Keratinocyte (primary cell): ENCODE results near the gene DDR2. TPM values are rescaled to one million over a fixed set of nuclear protein-coding genes. Genes with fewer than 3 reads are reported as not detected.

Source experiments
- DNase-seq: peaks from one replicate; pipeline ENCODE4 v3.0.0-alpha.2; 2011; ENCODE audit warnings: low read depth, missing footprints, low spot score
- FAIRE-seq: peaks from 2 replicates; lab custom pipeline; 2011; peaks lifted over from hg19 to GRCh38; lab: Jason Lieb, UNC
- H2AFZ ChIP-seq: 2 replicates; pipeline ENCODE4 v1.6.0; 2012; ENCODE audit warnings: low read length, control low read depth, inconsistent platforms; ENCODE audit not compliant: control insufficient read depth
- H3K27ac ChIP-seq: 2 replicates; pipeline ENCODE4 v1.5.1; 2011; ENCODE audit warnings: low read length; ENCODE audit not compliant: control insufficient read depth, insufficient read depth
- H3K27me3 ChIP-seq: 3 replicates; pipeline ENCODE4 v1.6.0; 2011; ENCODE audit warnings: low read length; ENCODE audit not compliant: control insufficient read depth, insufficient read depth; ENCODE audit errors: extremely low read depth
- H3K36me3 ChIP-seq, 2 experiments: 2 replicates in 1 of 2; 3 replicates in 1 of 2; pipeline ENCODE4 v1.5.1; 2011; ENCODE audit warnings: low read length in 2 of 2, mild to moderate bottlenecking in 1 of 2; ENCODE audit not compliant: control insufficient read depth in 2 of 2, insufficient read depth in 2 of 2; ENCODE audit errors: extremely low read depth in 1 of 2
- H3K4me1 ChIP-seq: 3 replicates; pipeline ENCODE4 v1.5.1; 2011; ENCODE audit warnings: low read length; ENCODE audit not compliant: control insufficient read depth, insufficient read depth; ENCODE audit errors: extremely low read depth
- H3K4me2 ChIP-seq: 3 replicates; pipeline ENCODE4 v1.6.0; 2011; ENCODE audit warnings: low read depth, low read length; ENCODE audit not compliant: control insufficient read depth, insufficient read depth; ENCODE audit errors: extremely low read depth
- H3K4me3 ChIP-seq, 3 experiments: fragments of 200-600 bp in 1 of 3; sonication (generic) in 1 of 3; 2 replicates in 2 of 3; 3 replicates in 1 of 3; pipeline ENCODE4 v1.5.1; 2011 to 2016; ENCODE audit warnings: low read length in 3 of 3, mild to moderate bottlenecking in 3 of 3, control low read depth in 2 of 3, inconsistent platforms in 1 of 3, low read depth in 1 of 3, mixed read lengths in 1 of 3, mixed run types in 1 of 3, moderate library complexity in 1 of 3; ENCODE audit not compliant: control insufficient read depth in 2 of 3, insufficient read depth in 2 of 3; ENCODE audit errors: extremely low read depth in 1 of 3
- H3K79me2 ChIP-seq: 2 replicates; pipeline ENCODE4 v1.6.0; 2012; ENCODE audit warnings: low read length; ENCODE audit not compliant: control insufficient read depth, insufficient read depth
- H3K9ac ChIP-seq: 3 replicates; pipeline ENCODE4 v1.6.0; 2011; ENCODE audit warnings: low read length; ENCODE audit not compliant: control insufficient read depth, insufficient read depth; ENCODE audit errors: extremely low read depth
- H3K9me1 ChIP-seq: 3 replicates; pipeline ENCODE4 v1.6.0; 2011; ENCODE audit warnings: low read length; ENCODE audit not compliant: control insufficient read depth, insufficient read depth; ENCODE audit errors: extremely low read depth
- H3K9me3 ChIP-seq: 2 replicates; pipeline ENCODE4 v1.5.1; 2012; ENCODE audit warnings: low read depth, low read length; ENCODE audit not compliant: control insufficient read depth
- H4K20me1 ChIP-seq: 3 replicates; pipeline ENCODE4 v1.6.0; 2011; ENCODE audit warnings: low read length; ENCODE audit not compliant: control insufficient read depth, insufficient read depth; ENCODE audit errors: extremely low read depth
- EZH2 ChIP-seq: IDR thresholded peaks from one replicate; pipeline ENCODE4 v1.6.1; 2012; ENCODE audit warnings: inconsistent platforms, mild to moderate bottlenecking, low read length, moderate library complexity
- dilution Hi-C: fragments of 300-500 bp; cut with MboI; formaldehyde crosslinking; loops from one replicate; pipeline ENCODE4 v1.7.0; 2020; ENCODE audit warnings: low sequenced_read_pairs; ENCODE audit not compliant: extremely low pct_ligation_motif_present
- polyA plus RNA-seq, 5 experiments: library from polyadenylated mRNA; depleted of rRNA in 3 of 5; stranded (reverse) in 3 of 5; stranded (forward) in 1 of 5; unstranded in 1 of 5; fragments of >200 nt; gene quantifications; 1 replicate in 1 of 5; 2 replicates in 3 of 5; 3 replicates in 1 of 5; pipeline versions ENCODE4 v1.2.1 to v1.2.3, GENCODE V29; 2011 to 2012; ENCODE audit warnings: missing spikeins in 2 of 5, low read depth in 1 of 5, low replicate concordance in 1 of 5
- TF ChIP-seq, protein P1 (sequence below), 3 experiments: IDR thresholded peaks in 1 of 3; conservative IDR thresholded peaks in 1 of 3; optimal IDR thresholded peaks in 1 of 3; 2 replicates in 2 of 3; 3 replicates in 1 of 3; pipeline versions ENCODE3 to v1.5.1; 2011; ENCODE audit warnings: low read length in 3 of 3, mild to moderate bottlenecking in 3 of 3, moderate library complexity in 2 of 3, control low read depth in 1 of 3, inconsistent platforms in 1 of 3; ENCODE audit not compliant: insufficient read depth in 2 of 3; ENCODE audit errors: extremely low read depth in 1 of 3

DDR2 gene
- polyA plus RNA-seq, 1 donor (not counting 4 experiments of a cell fraction or from before 2014, with no cell fraction given): 0.39 TPM

DNA sequence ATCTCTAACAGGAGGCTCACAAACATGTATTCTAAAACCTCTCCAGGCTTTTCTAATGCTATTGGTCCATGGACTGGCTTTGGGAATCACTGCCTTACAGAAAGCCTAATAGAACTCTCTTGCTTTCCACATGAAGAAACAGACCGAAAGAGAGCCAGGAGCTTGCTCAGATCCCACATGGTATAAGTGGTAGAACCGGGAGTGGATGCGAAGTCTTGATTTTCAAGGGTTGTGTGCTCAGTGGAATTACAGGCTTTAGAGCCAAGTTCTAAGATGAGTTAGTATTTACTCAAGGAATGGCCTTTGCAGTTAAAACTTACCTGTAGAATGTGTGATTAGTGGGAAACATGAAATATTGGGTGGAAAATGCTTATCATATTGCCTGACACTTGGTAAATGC lies 103.9 kb downstream of the DDR2 start:
- Histone ChIP-seq H3K4me1 (peaks cover 10% of the 10 kb centered on the region), H3K4me3 (no peak overlapping the region), H3K27me3 (no peaks in the 10 kb centered on the region), H3K36me3 (no peaks in the 10 kb centered on the region), H3K4me2 (no peak overlapping the region), H2AFZ (no peak overlapping the region), H3K9me3 (no peaks in the 10 kb centered on the region), H3K79me2 (no peaks in the 10 kb centered on the region), H3K9ac (no peak overlapping the region), H3K9me1 (no peaks in the 10 kb centered on the region), H3K27ac (no peak overlapping the region), H4K20me1 (no peaks in the 10 kb centered on the region)
- no peak for DNase-seq
- dilution Hi-C loops: no loop called here
- TF ChIP-seq, protein P1, sequence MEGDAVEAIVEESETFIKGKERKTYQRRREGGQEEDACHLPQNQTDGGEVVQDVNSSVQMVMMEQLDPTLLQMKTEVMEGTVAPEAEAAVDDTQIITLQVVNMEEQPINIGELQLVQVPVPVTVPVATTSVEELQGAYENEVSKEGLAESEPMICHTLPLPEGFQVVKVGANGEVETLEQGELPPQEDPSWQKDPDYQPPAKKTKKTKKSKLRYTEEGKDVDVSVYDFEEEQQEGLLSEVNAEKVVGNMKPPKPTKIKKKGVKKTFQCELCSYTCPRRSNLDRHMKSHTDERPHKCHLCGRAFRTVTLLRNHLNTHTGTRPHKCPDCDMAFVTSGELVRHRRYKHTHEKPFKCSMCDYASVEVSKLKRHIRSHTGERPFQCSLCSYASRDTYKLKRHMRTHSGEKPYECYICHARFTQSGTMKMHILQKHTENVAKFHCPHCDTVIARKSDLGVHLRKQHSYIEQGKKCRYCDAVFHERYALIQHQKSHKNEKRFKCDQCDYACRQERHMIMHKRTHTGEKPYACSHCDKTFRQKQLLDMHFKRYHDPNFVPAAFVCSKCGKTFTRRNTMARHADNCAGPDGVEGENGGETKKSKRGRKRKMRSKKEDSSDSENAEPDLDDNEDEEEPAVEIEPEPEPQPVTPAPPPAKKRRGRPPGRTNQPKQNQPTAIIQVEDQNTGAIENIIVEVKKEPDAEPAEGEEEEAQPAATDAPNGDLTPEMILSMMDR (optimal IDR thresholded peaks at IDR 0.05 in 1 of 3, IDR thresholded peaks at IDR 0.05 in 1 of 3, conservative IDR thresholded peaks at IDR 0.05 in 1 of 3; ENCODE audit: extremely low read depth in 1 of 3, insufficient read depth in 2 of 3, low read length in 3 of 3): no peak
- no peak for TF ChIP-seq EZH2
- FAIRE-seq: no peak

DNA sequence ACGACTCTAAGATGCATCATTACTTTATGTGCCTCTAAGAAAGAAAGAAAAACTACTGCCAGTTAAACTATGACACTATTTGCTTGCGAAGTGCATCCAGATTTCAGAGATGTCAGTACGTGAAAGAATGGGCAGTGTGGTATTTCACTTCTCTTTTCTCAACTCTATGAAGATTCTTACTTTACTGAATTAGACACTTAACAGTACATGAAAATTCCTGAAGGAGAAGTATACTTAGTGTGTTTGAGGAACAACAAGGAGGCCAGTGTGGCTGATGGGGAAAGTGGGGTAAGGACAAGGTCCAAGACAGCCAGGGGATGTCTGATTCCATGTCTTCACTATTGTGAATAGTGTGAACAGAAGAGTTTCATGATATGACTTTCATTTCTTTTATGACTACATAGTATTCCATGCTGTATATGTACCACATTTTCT lies 104.4 kb downstream of the DDR2 start:
- no peak overlapping the region for H3K4me3 ChIP-seq
- no peak overlapping the region for H2AFZ ChIP-seq
- no peaks in the 10 kb centered on the region for H3K27me3 ChIP-seq
- no peaks in the 10 kb centered on the region for H3K36me3 ChIP-seq
- H4K20me1 ChIP-seq: no peaks in the 10 kb centered on the region
- TF ChIP-seq, protein P1 (optimal IDR thresholded peaks at IDR 0.05 in 1 of 3, IDR thresholded peaks at IDR 0.05 in 1 of 3, conservative IDR thresholded peaks at IDR 0.05 in 1 of 3; ENCODE audit: extremely low read depth in 1 of 3, insufficient read depth in 2 of 3, low read length in 3 of 3): no peak
- no peak for TF ChIP-seq EZH2
- H3K9me1 ChIP-seq: no peaks in the 10 kb centered on the region
- H3K4me2 ChIP-seq: no peak overlapping the region
- DNase-seq: no peak
- H3K9ac ChIP-seq: no peak overlapping the region
- dilution Hi-C loops: no loop called here
- H3K4me1 ChIP-seq: peaks cover 10% of the 10 kb centered on the region
- H3K9me3 ChIP-seq: no peaks in the 10 kb centered on the region
- H3K27ac ChIP-seq: no peak overlapping the region
- no peaks in the 10 kb centered on the region for H3K79me2 ChIP-seq
- FAIRE-seq: no peak
